Left renal cortex interstitium (tissue), 4 donors: Measurements from ENCODE around the gene TTC38. TPM values are rescaled to one million over a fixed set of nuclear protein-coding genes. Genes with fewer than 3 reads are reported as not detected.

Source experiments
- DNase-seq, 4 donors: peaks; one replicate each; pipeline ENCODE4 v3.0.0-alpha.2; 2013; ENCODE audit warnings: low read depth in 4 of 4, low spot score in 2 of 4, missing footprints in 1 of 4
- polyA plus RNA-seq, 4 donors: library from polyadenylated mRNA; unstranded; fragments of 120-200 nt; gene quantifications; one replicate each; pipeline ENCODE4 v1.2.1, GENCODE V29; 2013; ENCODE audit not compliant: insufficient read length in 4 of 4

Gene TTC38
- polyA plus RNA-seq, 4 donors, result 48.0 to 71.2 (median 54.2) TPM

DNA sequence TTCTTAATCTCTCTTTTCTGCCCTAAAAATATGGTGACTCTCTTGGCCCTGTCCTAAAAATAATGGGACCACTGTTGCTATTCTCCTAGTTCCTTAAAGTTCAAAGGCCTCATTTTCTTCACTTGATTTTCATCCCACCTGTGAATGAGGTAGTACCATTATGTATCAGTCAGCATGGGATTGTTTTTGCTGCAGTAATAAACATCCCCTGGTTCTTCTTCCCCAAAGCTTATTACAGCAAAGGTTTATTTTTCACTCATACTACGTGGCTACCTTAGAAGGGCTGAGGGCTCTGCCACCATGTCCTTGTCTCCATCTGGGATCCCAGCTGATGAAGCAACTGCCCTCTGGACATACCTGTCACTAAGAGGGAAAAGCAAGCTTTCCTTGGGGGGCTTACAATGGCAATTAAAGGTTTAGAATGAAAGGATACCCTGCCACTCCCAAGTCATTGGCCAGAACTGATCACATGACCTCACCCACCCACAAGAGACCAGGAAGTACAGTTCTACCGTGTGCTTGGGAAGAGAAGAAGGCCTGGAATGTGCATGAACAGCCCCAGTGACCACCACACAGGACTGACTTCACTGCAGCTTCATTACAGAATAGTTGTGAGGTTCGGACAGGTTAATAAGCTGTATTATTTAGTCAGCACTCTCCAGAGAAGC is 7.8 kb downstream of the TTC38 start:
- DNase-seq, result no peak

DNA sequence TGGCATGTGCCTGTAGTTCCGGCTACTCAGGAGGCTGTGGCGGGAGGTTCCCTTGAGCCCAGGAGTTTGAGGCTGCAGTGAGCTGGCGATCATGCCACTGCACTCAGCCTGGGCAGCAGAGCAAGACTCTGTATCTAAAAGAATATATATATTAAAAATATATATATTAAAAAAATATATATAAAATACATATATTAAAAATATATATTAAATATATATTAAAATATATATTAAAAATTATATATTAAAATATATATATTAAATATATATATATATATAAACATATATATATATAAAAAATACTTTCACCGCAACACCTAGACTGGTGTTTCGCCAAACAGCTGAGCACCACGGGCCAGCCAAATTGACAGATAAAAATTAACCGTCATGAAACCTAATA is 8.8 kb downstream of the TTC38 start:
- no peak for DNase-seq

DNA sequence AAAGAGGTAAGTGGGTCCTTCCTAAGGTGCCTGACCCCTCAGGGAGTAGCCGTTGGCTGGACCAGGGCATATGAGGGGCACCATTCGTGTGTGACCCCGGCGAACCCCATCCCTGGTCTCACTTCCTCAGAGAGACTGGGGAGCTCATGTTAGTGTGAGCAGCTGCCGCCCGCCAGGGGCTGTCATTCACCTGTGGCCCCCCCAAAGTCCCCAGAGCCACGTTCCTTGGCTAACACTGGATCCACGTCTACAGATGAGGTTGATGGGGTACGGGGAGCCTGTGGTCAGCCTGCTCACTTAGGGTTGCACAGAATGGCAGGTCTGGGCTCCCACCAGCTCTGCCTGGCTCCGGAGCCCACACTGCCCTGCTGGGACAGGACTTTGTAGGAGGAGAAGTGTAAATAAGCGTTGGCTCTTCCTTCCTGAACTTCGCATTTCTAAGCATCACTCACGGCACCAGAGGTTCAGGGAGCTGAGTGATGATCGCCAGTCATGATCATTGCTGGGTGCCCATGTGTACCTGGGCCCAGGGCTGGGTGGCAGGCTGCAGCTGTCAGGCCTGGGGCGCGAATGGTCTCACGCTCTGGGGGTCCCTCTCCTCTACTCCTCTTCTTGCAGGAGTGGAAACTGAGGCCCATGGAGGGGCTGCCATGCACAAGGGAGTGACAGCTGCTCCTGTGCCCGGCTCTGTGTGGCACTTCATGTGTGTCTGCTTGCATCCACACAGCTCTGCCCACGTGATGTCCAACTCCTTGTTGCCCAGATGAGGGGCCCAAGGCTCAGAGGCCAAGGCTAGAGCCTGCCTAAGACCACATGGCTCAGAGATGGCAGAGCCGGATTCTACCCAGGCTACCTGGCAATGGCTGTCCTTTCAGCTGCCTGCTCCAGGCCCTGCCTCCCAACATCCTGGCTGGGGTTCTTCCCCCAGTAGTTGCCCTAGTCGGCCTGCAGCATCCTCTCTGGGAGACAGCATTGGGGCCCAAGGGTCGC is 11.1 kb downstream of the TTC38 start:
- no peak for DNase-seq

DNA sequence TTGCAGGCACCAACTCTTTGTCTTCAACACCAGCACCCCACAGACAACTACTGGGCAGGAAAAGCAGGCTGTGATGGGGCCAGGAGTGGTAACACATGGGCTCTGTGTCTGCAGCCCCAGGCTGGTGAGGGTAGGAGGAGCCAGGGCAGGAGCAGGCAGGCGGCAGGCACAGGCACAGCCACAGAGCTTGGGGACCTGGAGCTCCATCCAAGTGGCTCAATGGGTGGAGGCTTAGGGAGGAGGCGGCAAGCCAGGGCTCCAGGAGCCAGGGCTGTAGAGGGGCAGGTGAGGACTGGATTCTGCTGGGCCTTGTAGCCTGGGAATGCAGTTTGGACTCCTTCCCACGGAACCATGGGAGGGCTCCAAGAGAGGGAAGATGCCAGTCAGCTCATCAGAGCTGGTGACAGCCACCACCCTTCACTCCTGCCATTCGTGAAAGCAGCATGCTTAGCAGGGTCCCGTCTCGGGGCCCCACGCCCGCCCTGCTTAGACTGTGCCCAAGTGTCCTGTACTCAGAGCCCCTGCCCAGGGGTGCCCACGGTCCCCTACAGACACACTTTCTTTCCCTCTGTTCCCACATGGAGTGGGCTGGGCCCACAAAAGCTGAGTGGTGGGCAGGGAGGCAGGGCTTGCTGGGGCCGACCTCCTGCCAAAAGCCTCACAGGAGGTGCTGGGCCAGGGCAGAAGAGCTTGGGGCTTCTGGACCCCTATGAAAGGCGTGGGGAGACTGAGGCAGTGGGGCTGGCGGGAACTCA is 12.4 kb downstream of the TTC38 start:
- no peak for DNase-seq

DNA sequence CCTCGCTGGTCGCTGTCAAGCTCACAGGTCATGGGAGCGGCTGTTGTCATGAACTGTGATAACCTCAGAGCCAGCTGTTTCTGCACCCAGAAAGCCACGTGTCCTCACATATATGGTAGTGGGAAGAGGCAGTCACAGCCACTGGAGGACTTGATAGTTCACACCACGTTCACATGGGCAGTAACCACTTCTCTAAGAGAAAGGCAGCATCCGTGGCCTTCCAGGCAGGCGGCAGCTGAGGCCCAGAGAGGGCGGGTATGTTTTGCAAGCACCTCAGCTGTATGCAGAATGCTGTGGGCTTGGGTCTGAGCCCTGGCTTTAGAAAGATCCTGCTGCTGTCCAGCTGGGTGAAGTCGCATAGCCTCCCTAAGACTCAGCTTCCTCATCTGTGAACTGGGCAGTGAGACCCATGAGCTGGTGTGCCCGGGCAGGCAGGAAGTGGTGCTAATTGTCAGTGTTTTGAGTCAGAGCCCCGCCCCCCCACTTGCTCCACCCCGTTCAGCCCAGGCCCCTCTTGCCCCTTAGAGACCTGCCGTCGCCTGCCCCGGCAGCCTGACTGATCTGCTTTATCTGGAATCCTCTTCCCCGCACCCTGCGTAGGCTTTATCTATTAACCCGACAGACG is 13.3 kb downstream of the TTC38 start:
- no peak for DNase-seq

DNA sequence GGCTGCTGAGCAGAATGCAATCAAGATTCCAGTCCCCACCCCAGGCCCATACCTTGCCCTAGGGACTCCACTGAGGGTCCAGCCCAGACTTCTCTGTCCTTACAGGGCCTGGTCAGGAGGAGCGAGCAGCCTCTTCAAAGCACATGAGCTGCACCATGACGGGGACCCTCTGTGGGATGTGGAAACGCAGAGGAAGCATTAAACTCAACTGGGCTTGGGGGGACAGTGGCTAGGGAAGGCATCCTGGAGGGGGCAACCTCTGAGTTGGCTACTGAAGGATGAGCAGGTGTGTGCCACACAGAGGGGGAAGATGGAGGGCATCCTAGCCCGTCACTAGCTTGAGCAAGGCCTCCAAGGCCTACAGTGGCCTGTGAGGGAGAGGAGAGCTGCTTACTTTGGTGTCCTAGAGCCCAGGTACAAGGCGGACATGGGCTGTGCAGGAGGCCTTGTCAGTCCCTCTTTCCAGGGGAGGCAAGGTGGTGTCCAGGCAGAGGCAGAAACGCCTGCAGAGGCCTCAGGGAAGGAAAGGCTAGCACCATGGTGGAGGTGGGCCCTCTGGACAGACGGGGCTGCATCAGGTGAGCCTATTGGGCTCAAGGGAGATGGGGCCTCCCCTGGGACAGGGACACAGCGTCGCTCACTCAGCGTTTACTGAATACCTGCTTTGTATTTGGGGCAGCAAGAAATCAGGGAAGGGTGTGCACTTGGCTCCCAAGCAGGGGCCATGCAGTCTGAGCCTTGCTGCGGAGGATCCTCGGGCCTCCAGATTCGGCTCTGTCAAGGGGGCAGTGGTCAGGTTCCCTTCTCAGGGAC is 14.3 kb downstream of the TTC38 start:
- no peak for DNase-seq

DNA sequence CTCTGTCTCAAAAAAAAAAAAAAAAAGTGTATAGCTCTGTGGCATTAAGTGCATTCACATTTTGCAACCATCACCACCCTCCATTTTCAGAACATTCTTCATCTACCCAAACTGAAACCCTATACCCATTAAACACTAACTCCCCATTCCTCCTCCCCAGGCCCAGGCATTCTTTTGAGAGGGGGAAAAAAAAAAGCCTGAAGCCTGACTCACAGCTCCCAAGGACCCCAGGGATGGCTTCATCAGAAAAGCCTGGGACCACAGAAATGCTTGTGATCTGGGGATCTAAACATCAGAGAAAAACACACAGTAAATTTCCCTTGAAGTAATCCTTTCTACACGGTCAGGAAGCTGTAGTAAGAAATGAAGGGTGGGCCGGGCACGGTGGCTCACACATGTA is 18.2 kb downstream of the TTC38 start:
- no peak for DNase-seq

DNA sequence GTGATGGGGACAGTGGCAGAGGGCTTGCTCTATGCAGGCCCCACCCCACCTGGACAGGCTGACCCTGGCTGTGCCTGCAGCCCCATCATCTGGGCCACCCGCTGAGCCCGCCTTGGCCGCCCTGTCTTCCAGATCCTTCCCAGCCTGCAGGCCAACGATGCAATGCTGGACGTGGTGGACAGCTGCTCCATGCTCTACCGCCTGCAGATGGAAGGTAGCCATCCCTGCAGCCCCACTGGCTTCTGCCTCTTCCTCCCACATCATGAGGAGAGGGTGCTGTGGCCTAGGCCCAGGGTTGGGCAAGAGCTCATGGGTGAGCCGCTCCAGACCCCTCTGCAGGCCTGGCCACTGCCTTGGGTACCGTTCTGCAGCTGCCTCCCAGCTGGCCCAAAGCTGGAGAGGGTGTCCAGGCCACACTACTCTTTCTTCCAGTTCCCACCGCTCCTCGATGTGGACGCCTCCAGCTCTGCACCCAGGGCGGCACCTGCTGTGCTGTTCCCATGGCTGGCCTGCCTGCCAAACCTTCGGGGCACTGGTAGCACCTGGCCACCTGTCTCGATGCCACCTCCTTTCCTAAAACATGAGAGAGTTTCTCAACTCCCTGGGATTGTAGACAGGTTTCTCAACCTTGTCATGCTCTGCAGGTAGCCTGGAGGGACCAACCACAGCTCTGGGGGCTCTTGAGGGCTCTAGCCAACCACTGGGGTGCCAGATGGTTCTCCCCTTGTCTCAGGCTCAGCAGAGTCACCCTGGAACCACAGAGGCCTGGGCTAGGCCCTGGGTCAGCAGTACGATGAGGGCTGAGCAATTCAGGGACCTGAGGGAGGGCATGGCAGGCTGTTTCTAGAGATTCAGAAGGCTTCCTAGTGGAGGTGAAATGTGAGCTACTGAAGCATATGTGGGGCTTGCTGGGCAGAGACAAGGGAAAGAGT is 19.4 kb downstream of the TTC38 start:
- no peak for DNase-seq

DNA sequence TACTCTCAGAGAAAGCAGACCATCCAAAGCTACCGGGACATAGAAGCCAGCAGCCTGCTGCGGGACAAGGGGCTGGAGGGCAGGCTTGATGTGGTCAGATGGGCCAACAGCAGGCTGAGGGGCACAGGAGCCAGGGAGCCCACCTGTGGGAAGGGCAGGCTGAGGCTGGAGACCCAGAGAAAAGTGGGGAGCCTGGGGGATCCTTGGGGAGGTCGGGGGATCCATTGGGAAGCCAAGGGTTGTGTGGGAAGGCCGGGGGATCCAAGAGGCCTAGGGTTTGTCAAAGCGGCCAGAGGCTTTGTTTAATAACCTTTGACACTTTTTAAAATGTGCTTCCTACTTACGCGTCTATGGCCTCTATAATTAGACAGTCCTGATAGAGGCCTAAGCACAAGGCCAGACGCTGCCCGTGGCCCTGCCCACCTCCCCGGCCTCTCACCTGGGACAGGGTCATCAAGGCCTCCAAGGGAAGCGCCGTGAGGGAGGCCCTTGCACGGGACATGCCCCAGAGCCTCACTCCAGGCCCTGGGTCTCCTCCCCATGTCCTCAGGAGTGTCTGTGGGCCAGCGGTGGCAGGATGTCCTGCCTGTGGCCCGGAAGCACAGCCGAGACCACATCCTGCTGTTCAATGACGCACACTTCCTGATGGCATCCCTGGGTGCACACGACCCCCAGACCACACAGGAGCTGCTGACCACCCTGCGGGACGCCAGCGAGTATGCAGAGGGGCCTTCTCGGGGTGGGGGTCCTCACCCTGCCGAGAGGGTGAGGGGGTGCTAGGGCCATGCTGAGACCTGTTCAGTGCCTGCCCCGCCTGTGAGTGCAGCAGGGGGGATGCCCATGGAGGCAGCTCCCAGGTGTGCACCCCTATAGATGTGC is 20.3 kb downstream of the TTC38 start:
- DNase-seq, result no peak

DNA sequence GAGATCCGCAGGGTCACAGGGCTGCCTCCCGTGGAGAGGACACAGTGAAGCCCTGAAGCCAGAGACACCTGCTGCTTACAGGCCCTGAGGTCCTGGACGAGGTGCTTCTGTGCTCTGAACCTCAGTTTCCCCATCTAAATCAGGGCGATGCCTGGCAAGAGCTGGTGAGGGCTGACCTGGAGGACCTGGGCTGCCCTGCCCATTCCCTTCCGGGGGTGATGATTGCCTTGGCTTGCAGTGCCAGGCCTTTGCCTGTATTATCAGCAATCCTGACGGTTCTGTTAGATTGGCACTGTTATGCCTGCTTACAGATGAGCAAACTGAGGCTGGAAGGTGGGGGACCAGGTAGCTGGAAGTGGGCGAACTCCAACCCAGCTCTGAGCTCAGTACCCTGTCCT is 21.0 kb downstream of the TTC38 start:
- DNase-seq, result no peak

DNA sequence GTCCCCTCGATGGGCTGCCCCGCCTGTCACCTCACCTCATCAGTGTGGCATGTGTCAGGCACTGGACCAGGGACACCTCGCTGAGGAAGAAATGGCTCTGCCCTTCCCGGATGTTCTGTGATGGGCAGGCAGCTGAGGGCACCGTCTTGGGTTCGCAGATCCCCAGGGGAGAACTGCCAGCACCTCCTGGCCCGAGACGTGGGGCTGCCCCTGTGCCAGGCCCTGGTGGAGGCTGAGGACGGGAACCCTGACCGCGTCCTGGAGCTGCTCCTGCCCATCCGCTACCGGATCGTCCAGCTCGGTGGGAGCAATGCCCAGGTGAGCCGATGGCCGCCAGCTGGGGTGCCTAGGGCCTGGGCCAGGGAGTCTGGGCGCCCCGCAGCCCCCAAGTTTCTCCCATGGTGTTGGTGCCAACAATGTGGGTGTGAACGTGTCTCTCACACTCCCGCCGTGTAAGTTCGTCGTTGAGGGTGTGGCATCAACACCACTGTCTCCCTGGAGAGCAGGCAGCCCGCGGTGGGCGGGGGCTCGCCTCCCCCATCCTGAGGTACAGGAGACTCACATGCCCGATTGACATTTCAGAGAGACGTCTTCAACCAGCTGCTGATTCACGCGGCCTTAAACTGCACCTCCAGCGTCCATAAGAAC is 21.6 kb downstream of the TTC38 start:
- no peak for DNase-seq

DNA sequence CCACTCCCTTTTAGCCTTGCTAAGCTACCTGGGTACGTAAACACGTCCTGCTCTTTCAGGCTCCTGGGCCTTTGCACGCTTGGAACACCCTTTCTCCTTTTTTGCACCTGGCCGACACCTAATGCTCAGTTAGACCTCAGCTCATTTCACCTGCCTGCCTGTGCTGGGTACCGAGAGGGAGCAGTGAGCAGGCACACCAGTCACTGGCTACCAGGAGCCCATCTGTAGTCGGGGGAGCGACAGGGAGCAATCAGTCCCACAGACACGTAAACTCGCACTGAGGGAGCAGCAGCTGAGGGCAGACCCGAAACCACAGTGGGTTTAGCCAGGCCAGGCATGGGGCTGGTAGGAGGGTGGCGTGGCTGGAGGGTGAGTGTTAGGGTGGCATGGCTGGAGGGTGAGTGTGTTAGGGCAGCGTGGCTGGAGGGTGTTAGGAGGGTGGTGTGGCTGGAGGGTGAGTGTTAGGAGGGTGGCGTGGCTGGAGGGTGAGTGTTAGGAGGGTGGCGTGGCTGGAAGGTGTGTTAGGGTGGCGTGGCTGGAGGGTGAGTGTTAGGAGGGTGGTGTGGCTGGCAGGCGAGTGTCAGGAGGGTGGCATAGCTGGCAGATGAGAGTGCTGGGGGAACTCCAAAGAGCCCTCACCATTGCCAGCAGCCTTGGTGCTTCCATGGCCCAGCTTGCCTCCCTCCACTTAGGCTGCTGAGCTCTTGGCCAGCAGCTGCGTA is 22.5 kb downstream of the TTC38 start:
- DNase-seq, result no peak

DNA sequence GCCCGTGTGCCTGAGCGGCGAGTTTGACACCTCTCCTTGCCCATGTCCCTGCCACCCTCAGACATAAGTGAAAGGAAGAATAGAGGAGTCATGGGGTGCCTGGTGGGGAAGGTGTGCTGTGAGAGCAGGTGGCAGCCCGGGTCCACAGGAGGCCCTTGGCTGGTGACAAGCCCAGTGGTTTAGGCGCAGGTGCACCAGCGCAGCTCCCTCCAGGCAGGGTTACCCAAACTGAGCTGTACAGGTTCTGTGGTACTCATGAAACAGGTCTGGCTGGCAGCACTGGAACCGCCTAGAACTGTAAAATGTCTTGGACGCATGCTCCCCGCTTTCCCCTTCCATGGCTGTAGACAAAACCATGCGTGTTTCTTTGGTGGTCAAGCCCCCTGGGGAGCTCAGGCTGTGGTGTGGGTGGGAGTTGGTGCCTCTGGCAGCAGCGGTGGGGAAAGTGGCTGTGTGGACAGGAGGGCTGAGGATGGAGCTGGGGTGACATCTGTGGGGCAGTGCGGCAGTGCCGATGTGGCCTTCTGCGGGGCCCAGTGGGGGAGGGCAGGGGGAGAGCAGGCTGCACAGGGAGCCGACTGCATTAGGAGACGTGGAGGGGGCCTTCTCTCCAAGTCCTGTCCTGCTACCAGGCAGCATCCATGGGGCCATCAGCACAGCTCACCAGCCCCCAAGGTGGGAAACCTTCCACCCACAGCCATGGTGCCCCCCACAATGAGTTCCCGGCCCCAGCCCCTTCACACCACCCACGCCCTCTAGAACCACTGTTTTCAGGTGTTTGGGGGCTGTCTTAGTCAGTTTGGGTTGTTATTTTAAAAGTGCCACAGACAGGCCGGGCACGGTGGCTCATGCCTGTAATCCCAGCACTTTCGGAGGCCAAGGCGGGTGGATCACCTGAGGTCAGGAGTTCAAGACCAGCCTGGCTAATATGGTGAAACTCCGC is 23.3 kb downstream of the TTC38 start:
- no peak for DNase-seq

DNA sequence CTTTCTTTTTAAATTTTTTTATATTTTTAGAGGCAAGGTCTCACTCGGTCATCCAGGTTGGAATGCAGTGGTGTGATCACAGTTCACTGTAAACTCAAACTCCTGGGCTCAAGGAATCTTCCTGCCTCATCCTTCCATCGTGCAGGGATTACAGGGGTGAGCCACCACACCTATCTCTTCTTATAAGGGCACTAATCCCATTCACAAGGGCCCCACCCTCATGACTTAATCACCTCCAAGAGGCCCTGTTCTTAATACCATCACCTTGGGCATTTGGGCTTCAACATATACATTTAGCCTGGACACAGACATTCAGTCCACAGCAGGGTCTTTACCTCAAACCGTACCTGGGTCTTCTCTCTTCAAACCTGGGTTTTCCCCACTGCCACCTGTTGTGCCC is 24.4 kb downstream of the TTC38 start:
- no peak for DNase-seq

DNA sequence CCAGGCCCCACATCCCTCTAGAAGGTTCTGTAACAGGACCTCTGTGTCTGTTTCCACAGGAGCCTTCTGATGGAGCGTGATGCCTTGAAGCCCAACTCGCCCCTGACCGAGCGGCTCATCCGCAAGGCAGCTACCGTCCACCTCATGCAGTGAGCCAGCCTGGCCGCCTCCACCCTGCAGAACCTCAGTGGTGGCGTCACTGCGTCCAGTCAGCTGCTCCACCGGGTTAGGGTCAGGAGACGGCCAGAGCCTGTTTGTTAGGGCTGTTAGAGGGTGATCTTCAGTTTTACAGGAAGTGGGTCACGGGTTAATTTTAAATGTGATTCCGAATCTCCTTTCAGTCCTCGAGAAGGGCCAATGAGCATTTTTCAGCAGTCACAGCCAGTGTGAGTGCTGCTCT is 24.9 kb downstream of the TTC38 start:
- no peak for DNase-seq
